IMR-90 (cell line): ENCODE data around the gene PTCHD4. TPM values are rescaled to one million over a fixed set of nuclear protein-coding genes. Genes with fewer than 3 reads are reported as not detected.

Experiments used
- ATAC-seq: fragments of 200-7000 bp; cut with Tn5 transposase; 2 replicates; pipeline ENCODE4 v1.9.1; 2020; ENCODE audit warnings: low read depth, mild to moderate bottlenecking, moderate library complexity
- BruUV-seq: library from RNA; stranded (reverse); fragments of 400-500 nt; replicated peaks from 2 replicates; lab custom pipeline; 2021; lab: Mats Ljungman, UMichigan
- CTCF ChIA-PET: fragments of 300-600 bp; formaldehyde crosslinking; extraction: SDS; loops from one replicate; lab custom pipeline; 2021; ENCODE audit warnings: antibody characterized with exemption; lab: Yijun Ruan, JAX
- POLR2A ChIA-PET: fragments of 300-600 bp; sonication (Branson Sonifier 250); formaldehyde crosslinking; loops from one replicate; lab custom pipeline; 2022; ENCODE audit warnings: antibody characterized with exemption; ENCODE audit not compliant: unreplicated experiment; lab: Charles Lee
- DNase-seq: peaks from one replicate; pipeline ENCODE4 v3.0.0; 2013
- H2AFZ ChIP-seq: replicated peaks from 2 replicates; pipeline ENCODE3; 2013; ENCODE audit warnings: low read length, mild to moderate bottlenecking; ENCODE audit not compliant: poor library complexity
- H2AK5ac ChIP-seq: 2 replicates; pipeline ENCODE4 v1.6.1; 2013; ENCODE audit warnings: low read depth, low read length, inconsistent platforms
- H2AK9ac ChIP-seq: replicated peaks from 2 replicates; pipeline ENCODE3; 2013; ENCODE audit warnings: mild to moderate bottlenecking, low read depth, low read length, moderate library complexity; ENCODE audit not compliant: poor library complexity
- H2BK120ac ChIP-seq: 2 replicates; pipeline ENCODE4 v1.6.1; 2013; ENCODE audit warnings: low read depth, low read length, inconsistent platforms
- H2BK15ac ChIP-seq: 3 replicates; pipeline ENCODE4 v1.6.1; 2013; ENCODE audit warnings: low read depth, low read length, inconsistent platforms
- H2BK20ac ChIP-seq: 2 replicates; pipeline ENCODE4 v1.6.1; 2013; ENCODE audit warnings: low read depth, mild to moderate bottlenecking, inconsistent platforms, low read length, moderate library complexity
- H2BK5ac ChIP-seq: 2 replicates; pipeline ENCODE4 v1.6.1; 2013; ENCODE audit warnings: mild to moderate bottlenecking, low read depth, low read length, inconsistent platforms; ENCODE audit not compliant: poor library complexity, severe bottlenecking
- H3K14ac ChIP-seq: replicated peaks from 2 replicates; pipeline ENCODE4 v1.6.1; 2013; ENCODE audit warnings: low read depth, low read length, inconsistent platforms
- H3K18ac ChIP-seq: 2 replicates; pipeline ENCODE4 v1.6.1; 2013; ENCODE audit warnings: low read depth, low read length, control low read depth
- H3K23ac ChIP-seq: 2 replicates; pipeline ENCODE4 v1.6.1; 2013; ENCODE audit warnings: low read depth, low read length, inconsistent platforms
- H3K27ac ChIP-seq: 2 replicates; pipeline ENCODE4 v1.5.1; 2013; ENCODE audit warnings: mild to moderate bottlenecking, control low read depth, low read length; ENCODE audit not compliant: insufficient read depth
- H3K27me3 ChIP-seq: 2 replicates; pipeline ENCODE4 v1.6.1; 2013; ENCODE audit warnings: low read length; ENCODE audit not compliant: control insufficient read depth, insufficient read depth
- H3K36me3 ChIP-seq: 2 replicates; pipeline ENCODE4 v1.6.1; 2013; ENCODE audit warnings: low read length, mixed read lengths; ENCODE audit not compliant: control insufficient read depth, insufficient read depth
- H3K4ac ChIP-seq: 2 replicates; pipeline ENCODE4 v1.6.1; 2013; ENCODE audit warnings: low read depth, low read length, inconsistent platforms
- H3K4me1 ChIP-seq: 2 replicates; pipeline ENCODE4 v1.6.1; 2013; ENCODE audit warnings: low read length, mixed read lengths; ENCODE audit not compliant: control insufficient read depth, insufficient read depth
- H3K4me2 ChIP-seq: 2 replicates; pipeline ENCODE4 v1.6.1; 2013; ENCODE audit warnings: low read depth, mild to moderate bottlenecking, control low read depth, low read length, moderate library complexity
- H3K4me3 ChIP-seq: 2 replicates; pipeline ENCODE4 v1.5.1; 2013; ENCODE audit warnings: low read depth, mild to moderate bottlenecking, control low read depth, low read length, moderate library complexity; ENCODE audit not compliant: insufficient read depth
- H3K56ac ChIP-seq: 2 replicates; pipeline ENCODE4 v1.6.1; 2013; ENCODE audit warnings: low read length, inconsistent platforms; ENCODE audit not compliant: insufficient read depth; ENCODE audit errors: extremely low read depth
- H3K79me1 ChIP-seq, 2 experiments: 2 replicates each; pipeline ENCODE4 v1.6.1; 2013; ENCODE audit warnings: low read length in 2 of 2, inconsistent platforms in 1 of 2, low read depth in 1 of 2
- H3K9ac ChIP-seq: 2 replicates; pipeline ENCODE4 v1.6.1; 2013; ENCODE audit warnings: low read depth, low read length, control low read depth
- H3K9me1 ChIP-seq: 2 replicates; pipeline ENCODE4 v1.6.1; 2013; ENCODE audit warnings: low read length, inconsistent platforms; ENCODE audit not compliant: insufficient read depth
- H3K9me3 ChIP-seq: 2 replicates; pipeline ENCODE4 v1.6.1; 2013; ENCODE audit warnings: low read length; ENCODE audit not compliant: control insufficient read depth, insufficient read depth
- H4K20me1 ChIP-seq: 2 replicates; pipeline ENCODE4 v1.6.1; 2013; ENCODE audit warnings: low read length, inconsistent platforms; ENCODE audit not compliant: insufficient read depth
- H4K5ac ChIP-seq: 2 replicates; pipeline ENCODE4 v1.6.1; 2013; ENCODE audit warnings: mild to moderate bottlenecking, low read depth, low read length, control low read depth
- H4K8ac ChIP-seq, 2 experiments: 2 replicates each; pipeline ENCODE4 v1.6.1; 2013; ENCODE audit warnings: low read depth in 2 of 2, low read length in 2 of 2, control low read depth in 1 of 2, inconsistent platforms in 1 of 2
- H4K91ac ChIP-seq: 2 replicates; pipeline ENCODE4 v1.6.1; 2013; ENCODE audit warnings: low read depth, low read length, inconsistent platforms; ENCODE audit not compliant: insufficient read depth
- BHLHE40 ChIP-seq: fragments of 150-350 bp; IDR thresholded peaks from 2 replicates; pipeline ENCODE4 v1.6.1; 2016; ENCODE audit warnings: mild to moderate bottlenecking, low read depth, low read length
- CEBPB ChIP-seq: IDR thresholded peaks from 2 replicates; pipeline ENCODE4 v1.6.1; 2012; ENCODE audit warnings: low read depth, low read length, improper control_type of control experiment
- CHD1 ChIP-seq: IDR thresholded peaks from 2 replicates; pipeline ENCODE4 v1.6.1; 2012; ENCODE audit warnings: low read depth, low read length, improper control_type of control experiment
- ELK1 ChIP-seq: fragments of 150-350 bp; IDR thresholded peaks from 2 replicates; pipeline ENCODE4 v1.6.1; 2016; ENCODE audit warnings: low read depth, mild to moderate bottlenecking, low read length, moderate library complexity, borderline replicate concordance
- FOS ChIP-seq: fragments of 150-350 bp; IDR thresholded peaks from 2 replicates; pipeline ENCODE4 v1.6.1; 2016; ENCODE audit warnings: low read depth, low read length
- MAFK ChIP-seq: IDR thresholded peaks from 2 replicates; pipeline ENCODE4 v1.6.1; 2012; ENCODE audit warnings: low read depth, low read length, improper control_type of control experiment
- MAZ ChIP-seq: IDR thresholded peaks from 2 replicates; pipeline ENCODE4 v1.6.1; 2012; ENCODE audit warnings: low read depth, mild to moderate bottlenecking, low read length, improper control_type of control experiment, moderate library complexity, borderline replicate concordance
- MXI1 ChIP-seq: IDR thresholded peaks from 2 replicates; pipeline ENCODE4 v1.6.1; 2012; ENCODE audit warnings: low read depth, mild to moderate bottlenecking, low read length, moderate library complexity, borderline replicate concordance
- NFE2L2 ChIP-seq: fragments of 150-350 bp; IDR thresholded peaks from 2 replicates; pipeline ENCODE4 v1.6.1; 2016; ENCODE audit warnings: low read depth, mild to moderate bottlenecking, low read length
- POLR2A ChIP-seq: IDR thresholded peaks from 2 replicates; pipeline ENCODE4 v1.6.1; 2012; ENCODE audit warnings: mild to moderate bottlenecking, low read depth, low read length
- RAD21 ChIP-seq: IDR thresholded peaks from 2 replicates; pipeline ENCODE4 v1.6.1; 2012; ENCODE audit warnings: low read length, improper control_type of control experiment
- RCOR1 ChIP-seq: IDR thresholded peaks from 2 replicates; pipeline ENCODE4 v1.6.1; 2012; ENCODE audit warnings: mild to moderate bottlenecking, low read length, improper control_type of control experiment; ENCODE audit not compliant: insufficient replicate concordance
- RFX5 ChIP-seq: IDR thresholded peaks from 2 replicates; pipeline ENCODE4 v1.8.0; 2012; ENCODE audit warnings: low read depth, mild to moderate bottlenecking, low read length, moderate library complexity
- SMC3 ChIP-seq: fragments of 150-350 bp; IDR thresholded peaks from 2 replicates; pipeline ENCODE4 v1.6.1; 2016; ENCODE audit warnings: low read depth, mild to moderate bottlenecking, antibody characterized with exemption, low read length, moderate library complexity
- dilution Hi-C: fragments of 300-500 bp; cut with HindIII; formaldehyde crosslinking; loops from one replicate; pipeline ENCODE4 v1.14.3; 2018; ENCODE audit warnings: low sequenced_read_pairs; ENCODE audit not compliant: unreplicated experiment
- in situ Hi-C: fragments of 300-500 bp; cut with MboI; formaldehyde crosslinking; loops from 3 replicates; pipeline ENCODE4 v1.14.3; 2019; ENCODE audit warnings: low sequenced_read_pairs, inconsistent platforms, mixed read lengths
- intact Hi-C: fragments of 100-400 bp; cut with micrococcal nuclease; formaldehyde crosslinking; loops from 2 replicates; pipeline ENCODE4 v1.10.0; 2022
- polyA plus RNA-seq, 3 experiments: library from polyadenylated mRNA; depleted of rRNA; stranded (reverse); fragments of >200 nt; gene quantifications; 2 replicates each; pipeline ENCODE4 v1.2.3, GENCODE V29; 2012; ENCODE audit warnings: low replicate concordance in 1 of 3
- total RNA-seq: library from RNA; depleted of rRNA; stranded (reverse); fragments of >200 nt; gene quantifications from 2 replicates; pipeline ENCODE4 v1.2.3, GENCODE V29; 2012
- TF ChIP-seq, protein P1 (sequence below): conservative IDR thresholded peaks from 2 replicates; pipeline ENCODE4 v1.5.1; 2012; ENCODE audit warnings: mild to moderate bottlenecking, low read depth, low read length, improper control_type of control experiment
- TF ChIP-seq, protein P2 (sequence below): fragments of 150-350 bp; IDR thresholded peaks from 2 replicates; pipeline ENCODE4 v1.6.1; 2017; ENCODE audit warnings: mild to moderate bottlenecking, antibody characterized with exemption, low read length, low read depth

Gene PTCHD4
- total and polyA plus RNA-seq, 2 of the 4 experiments (the other 2 are of a cell fraction) = 0.53 to 0.72 TPM

- Histone ChIP-seq H3K14ac (no peak overlapping the region), H3K27ac (no peak overlapping the region), H3K4me3 (no peak overlapping the region), H3K9ac (no peak overlapping the region), H2BK120ac (no peak overlapping the region), H3K4me2 (no peak overlapping the region; the same call in 1 of the 2 replicates), H3K23ac (no peak overlapping the region), H2BK15ac (no peak overlapping the region), H4K91ac (no peak overlapping the region), H2AFZ (no peak overlapping the region), H3K27me3 (no peaks in the 10 kb centered on the region), H3K56ac (no peak overlapping the region), H4K20me1 (no peaks in the 10 kb centered on the region), H4K8ac (no peak overlapping the region), H2AK5ac (no peak overlapping the region), H3K4me1 (no peaks in the 10 kb centered on the region), H3K18ac (no peak overlapping the region), H3K36me3 (no peaks in the 10 kb centered on the region), H3K9me3 (no peaks in the 10 kb centered on the region), H3K9me1 (no peaks in the 10 kb centered on the region), H4K5ac (no peak overlapping the region), H2AK9ac (no peak overlapping the region), H2BK5ac (no peak overlapping the region), H2BK20ac (no peak overlapping the region), H3K79me1 (no peaks in the 10 kb centered on the region), H3K4ac (no peak overlapping the region)
- CTCF ChIA-PET = interaction anchor here (0.6 to 0.7 kb wide), 2 partner anchors 21 to 28 kb away, joined by 3 to 4 read pairs; no protein-coding TSS in a partner anchor
- intact Hi-C loops = no loop called here
- BruUV-seq = no TSS peak
- POLR2A ChIA-PET = interaction anchor here (0.6 kb wide), 1 partner anchor 8 kb away, joined by 3 read pairs; no protein-coding TSS in a partner anchor
- ATAC-seq = no peak
- in situ Hi-C loops = no loop called here
- TF ChIP-seq MXI1 (no peak), RFX5 (no peak), MAFK (no peak), MAZ (no peak), NFE2L2 (no peak), FOS (no peak), CEBPB (no peak), CHD1 (no peak), BHLHE40 (no peak), POLR2A (no peak), SMC3 (no peak), ELK1 (no peak), RAD21 (no peak), RCOR1 (no peak)
- TF ChIP-seq, protein P1, sequence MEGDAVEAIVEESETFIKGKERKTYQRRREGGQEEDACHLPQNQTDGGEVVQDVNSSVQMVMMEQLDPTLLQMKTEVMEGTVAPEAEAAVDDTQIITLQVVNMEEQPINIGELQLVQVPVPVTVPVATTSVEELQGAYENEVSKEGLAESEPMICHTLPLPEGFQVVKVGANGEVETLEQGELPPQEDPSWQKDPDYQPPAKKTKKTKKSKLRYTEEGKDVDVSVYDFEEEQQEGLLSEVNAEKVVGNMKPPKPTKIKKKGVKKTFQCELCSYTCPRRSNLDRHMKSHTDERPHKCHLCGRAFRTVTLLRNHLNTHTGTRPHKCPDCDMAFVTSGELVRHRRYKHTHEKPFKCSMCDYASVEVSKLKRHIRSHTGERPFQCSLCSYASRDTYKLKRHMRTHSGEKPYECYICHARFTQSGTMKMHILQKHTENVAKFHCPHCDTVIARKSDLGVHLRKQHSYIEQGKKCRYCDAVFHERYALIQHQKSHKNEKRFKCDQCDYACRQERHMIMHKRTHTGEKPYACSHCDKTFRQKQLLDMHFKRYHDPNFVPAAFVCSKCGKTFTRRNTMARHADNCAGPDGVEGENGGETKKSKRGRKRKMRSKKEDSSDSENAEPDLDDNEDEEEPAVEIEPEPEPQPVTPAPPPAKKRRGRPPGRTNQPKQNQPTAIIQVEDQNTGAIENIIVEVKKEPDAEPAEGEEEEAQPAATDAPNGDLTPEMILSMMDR = no peak
- TF ChIP-seq, protein P2, sequence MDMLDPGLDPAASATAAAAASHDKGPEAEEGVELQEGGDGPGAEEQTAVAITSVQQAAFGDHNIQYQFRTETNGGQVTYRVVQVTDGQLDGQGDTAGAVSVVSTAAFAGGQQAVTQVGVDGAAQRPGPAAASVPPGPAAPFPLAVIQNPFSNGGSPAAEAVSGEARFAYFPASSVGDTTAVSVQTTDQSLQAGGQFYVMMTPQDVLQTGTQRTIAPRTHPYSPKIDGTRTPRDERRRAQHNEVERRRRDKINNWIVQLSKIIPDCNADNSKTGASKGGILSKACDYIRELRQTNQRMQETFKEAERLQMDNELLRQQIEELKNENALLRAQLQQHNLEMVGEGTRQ = no peak
- peak; percentile 2 for DNase-seq
- dilution Hi-C loops = no loop called here
Measured at GRCh38 chr6:48084201-48084600, 26.8 kb downstream of the PTCHD4 start.
